ENCODE results near the gene GPNMB.
"Not testable (repeated sequence)": the region's sequence is repeated elsewhere in the genome, so short reads cannot be mapped to it uniquely, and the experiment has no call there.

GPNMB gene

GRCh38 chr7:23246555-23246954 lies at the start of gene GPNMB:
Gene GPNMB, plus strand, starts transcription at chr7:23246775. Its CDS starts 83 bp downstream, at chr7:23246858.
- peak within 1 kb of the TSS; percentile 33 for H3K4me3 ChIP-seq (ENCODE audit: low read depth, low read length)
- DNase-seq (ENCODE audit: low read depth) = peak; percentile 80

DNA sequence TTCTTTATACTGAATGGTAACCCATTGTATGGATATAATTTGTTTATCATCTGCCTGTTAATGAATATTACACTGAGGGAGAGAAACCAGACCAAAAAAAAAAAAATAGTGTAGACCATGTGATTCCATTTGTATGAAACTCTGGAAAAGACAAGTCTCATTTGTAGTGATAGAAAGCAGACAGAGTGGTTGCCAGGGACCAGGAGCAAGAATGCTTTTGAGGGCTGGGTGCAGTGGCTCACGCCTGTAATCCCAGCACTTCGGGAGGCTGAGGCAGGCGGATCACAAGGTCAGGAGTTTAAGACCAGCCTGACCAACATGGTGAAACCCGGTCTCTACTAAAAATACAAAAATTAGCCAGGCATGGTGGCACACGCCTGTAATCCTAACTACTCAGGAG lies 48.8 kb upstream of the GPNMB start:
- DNase-seq (ENCODE audit: low read depth); H3K4me3 ChIP-seq (ENCODE audit: low read depth, low read length): not testable (repeated sequence)

- DNase-seq (ENCODE audit: low read depth) = no peak
- no peak overlapping the region for H3K4me3 ChIP-seq (ENCODE audit: low read depth, low read length)
These were observed 46.2 kb upstream of the GPNMB start for GRCh38 chr7:23200331-23200730.

DNA sequence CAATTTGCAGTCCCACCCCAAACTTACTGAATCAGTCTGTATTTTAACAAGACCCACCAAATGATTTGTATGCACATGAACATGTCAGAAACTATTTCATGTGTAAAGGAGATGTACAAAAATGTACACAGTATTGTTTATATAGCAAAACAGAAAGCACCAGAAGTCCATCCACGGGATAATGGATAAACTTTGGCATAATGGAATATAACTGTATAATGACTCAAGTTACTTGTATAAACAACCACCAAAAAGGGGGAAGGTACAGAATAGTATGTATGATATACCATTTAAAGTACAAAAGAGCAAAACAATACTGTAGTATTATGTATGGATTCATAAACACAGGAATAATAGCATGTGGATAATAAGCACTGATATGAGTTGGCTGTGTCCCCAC lies 42.3 kb upstream of the GPNMB start:
- H3K4me3 ChIP-seq (ENCODE audit: low read depth, low read length) = no peak overlapping the region
- no peak for DNase-seq (ENCODE audit: low read depth)

GRCh38 chr7:23205577-23205908 lies 41.0 kb upstream of the GPNMB start:
- DNase-seq (ENCODE audit: low read depth) = no peak
- no peak overlapping the region for H3K4me3 ChIP-seq (ENCODE audit: low read depth, low read length)

- DNase-seq (ENCODE audit: low read depth) = no peak
These were observed 40.4 kb upstream of the GPNMB start for GRCh38 chr7:23205909-23206767.

DNA sequence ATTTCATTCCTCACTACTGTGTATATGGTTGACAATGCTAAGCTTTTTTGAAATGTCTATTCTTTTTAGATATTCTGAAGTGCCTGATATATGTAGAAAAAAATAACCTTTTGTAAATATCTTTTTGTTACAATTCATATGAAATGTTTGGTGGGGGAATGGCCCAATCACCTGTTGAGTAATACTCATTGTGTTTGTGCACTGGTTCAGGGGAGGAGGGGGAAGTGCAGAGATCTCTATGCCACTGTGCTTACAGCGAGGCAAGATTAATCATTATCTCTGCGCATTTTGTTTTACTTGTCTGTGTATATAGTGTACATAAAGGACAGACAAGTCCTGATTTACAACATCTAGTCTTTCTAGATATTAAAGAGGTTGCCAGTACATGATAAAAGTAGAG lies 39.6 kb upstream of the GPNMB start:
- DNase-seq (ENCODE audit: low read depth) = no peak
- no peak overlapping the region for H3K4me3 ChIP-seq (ENCODE audit: low read depth, low read length)

More at GRCh38 chr7:23205909-23206767, 40.4 kb upstream of the GPNMB start:
- peak overlapping the region; percentile 20 for H3K4me3 ChIP-seq (ENCODE audit: low read depth, low read length)

DNA sequence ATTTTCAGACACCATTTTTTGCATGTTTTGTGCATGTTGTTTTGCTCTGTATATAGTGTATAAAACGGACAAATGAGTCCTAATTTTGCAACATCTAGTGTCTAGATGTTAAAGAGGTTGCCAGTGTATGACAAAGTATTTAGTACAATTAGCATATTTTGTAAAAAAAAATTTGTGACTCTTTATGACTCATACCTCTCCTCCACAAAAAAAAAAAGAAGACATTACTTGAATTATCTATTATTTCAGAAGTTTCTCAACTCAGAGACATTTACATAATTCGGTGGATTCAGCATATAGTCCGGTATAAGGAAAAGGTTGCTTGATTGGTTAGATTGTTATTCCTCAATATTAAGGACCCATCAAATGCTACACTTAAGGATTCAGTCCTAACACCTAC lies 38.7 kb upstream of the GPNMB start:
- H3K4me3 ChIP-seq (ENCODE audit: low read depth, low read length) = no peak overlapping the region
- no peak for DNase-seq (ENCODE audit: low read depth)

DNA sequence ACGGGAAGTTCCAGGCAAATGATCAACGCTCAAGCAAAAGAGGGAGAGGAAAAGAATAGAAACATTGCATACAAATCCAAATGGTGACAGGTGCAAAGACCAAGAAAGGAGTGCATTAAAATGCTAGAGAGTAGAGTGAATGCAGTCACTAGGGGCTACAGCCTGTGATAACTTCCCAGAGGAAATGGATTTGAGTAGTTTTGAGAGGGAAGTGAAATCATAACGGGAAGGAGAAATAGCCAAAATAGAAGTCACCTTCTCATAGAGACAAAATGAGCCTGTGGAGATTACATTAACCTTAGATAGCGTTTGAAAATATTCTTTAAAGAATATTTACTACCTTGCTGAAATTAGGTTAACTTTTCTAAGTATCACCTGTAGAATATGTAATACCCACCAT lies 38.3 kb upstream of the GPNMB start:
- no peak overlapping the region for H3K4me3 ChIP-seq (ENCODE audit: low read depth, low read length)
- DNase-seq (ENCODE audit: low read depth) = no peak

DNA sequence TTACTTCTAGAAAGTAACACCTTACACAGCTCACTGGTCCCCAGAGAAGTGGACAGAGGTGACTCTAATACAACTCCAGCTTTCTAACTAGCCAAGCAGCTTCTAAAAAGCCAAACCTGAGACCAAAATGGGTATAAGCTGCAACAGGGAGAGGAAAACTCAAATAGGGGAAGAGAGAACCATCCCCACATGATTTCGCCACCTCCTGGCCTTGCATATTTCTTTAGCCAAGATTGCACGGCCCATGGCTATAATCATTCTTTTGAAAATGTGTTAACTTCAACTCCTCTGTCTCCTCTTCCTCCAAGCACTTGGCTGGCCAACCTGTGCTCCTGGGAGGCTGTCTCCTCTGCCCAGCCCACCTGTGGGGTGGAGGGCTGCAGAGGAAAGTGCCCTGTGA lies 36.1 kb upstream of the GPNMB start:
- no peak overlapping the region for H3K4me3 ChIP-seq (ENCODE audit: low read depth, low read length)
- DNase-seq (ENCODE audit: low read depth) = no peak

- H3K4me3 ChIP-seq (ENCODE audit: low read depth, low read length) = no peak overlapping the region
These were observed 35.0 kb upstream of the GPNMB start for GRCh38 chr7:23211589-23211988.

GRCh38 chr7:23212395-23212794 lies 34.2 kb upstream of the GPNMB start:
- H3K4me3 ChIP-seq (ENCODE audit: low read depth, low read length) = no peak overlapping the region
- DNase-seq (ENCODE audit: low read depth) = no peak

More at GRCh38 chr7:23211589-23211988, 35.0 kb upstream of the GPNMB start:
- DNase-seq (ENCODE audit: low read depth) = no peak

DNA sequence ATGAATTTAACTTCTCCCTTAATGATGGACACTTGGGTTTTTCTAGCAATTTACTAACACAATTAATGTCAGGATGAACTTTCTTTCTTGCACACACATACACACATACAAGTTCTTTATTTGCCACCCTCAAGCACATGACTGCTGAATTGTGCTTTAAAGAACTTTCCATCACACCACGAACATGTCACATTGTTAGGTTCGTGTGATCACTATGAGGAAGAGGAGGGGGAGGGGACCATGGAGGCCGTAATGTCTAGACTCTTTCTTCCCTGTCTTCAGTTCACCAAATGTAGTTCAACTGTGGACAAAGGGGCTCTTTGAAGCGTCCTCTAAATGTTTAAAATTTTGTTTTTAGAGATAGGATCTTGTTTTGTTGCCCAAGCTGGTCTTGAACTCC lies 33.7 kb upstream of the GPNMB start:
- H3K4me3 ChIP-seq (ENCODE audit: low read depth, low read length) = no peak overlapping the region
- no peak for DNase-seq (ENCODE audit: low read depth)

- no peak for DNase-seq (ENCODE audit: low read depth)
- H3K4me3 ChIP-seq (ENCODE audit: low read depth, low read length) = no peak overlapping the region
These were observed 32.8 kb upstream of the GPNMB start for GRCh38 chr7:23213755-23214154.

- no peak for DNase-seq (ENCODE audit: low read depth)
These were observed 32.2 kb upstream of the GPNMB start for GRCh38 chr7:23214423-23214822.

GRCh38 chr7:23214938-23215337 lies 31.6 kb upstream of the GPNMB start:
- no peak overlapping the region for H3K4me3 ChIP-seq (ENCODE audit: low read depth, low read length)
- no peak for DNase-seq (ENCODE audit: low read depth)

More at GRCh38 chr7:23214423-23214822, 32.2 kb upstream of the GPNMB start:
- no peak overlapping the region for H3K4me3 ChIP-seq (ENCODE audit: low read depth, low read length)

GRCh38 chr7:23216021-23216420 lies 30.6 kb upstream of the GPNMB start:
- no peak for DNase-seq (ENCODE audit: low read depth)

DNA sequence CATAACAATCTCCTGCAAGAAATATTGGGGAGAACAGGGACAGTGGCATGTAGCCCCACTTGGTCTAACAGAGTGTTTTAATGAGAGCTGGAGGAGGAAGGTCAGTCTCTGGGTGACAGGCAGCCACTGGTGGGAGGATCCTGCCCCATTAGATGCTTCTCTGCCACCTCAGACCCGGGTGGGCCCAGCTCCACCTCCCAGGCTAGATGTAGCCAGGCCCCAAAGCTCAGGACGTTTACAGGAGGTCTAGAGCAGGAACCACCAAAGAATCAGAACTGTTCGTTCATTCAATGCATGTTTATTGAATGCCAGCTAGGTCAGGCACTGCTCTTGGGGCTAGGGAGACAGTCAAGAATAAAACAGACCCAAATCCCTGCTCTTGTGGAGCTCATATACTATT lies 28.4 kb upstream of the GPNMB start:
- DNase-seq (ENCODE audit: low read depth) = no peak
- no peak overlapping the region for H3K4me3 ChIP-seq (ENCODE audit: low read depth, low read length)

More at GRCh38 chr7:23216021-23216420, 30.6 kb upstream of the GPNMB start:
- no peak overlapping the region for H3K4me3 ChIP-seq (ENCODE audit: low read depth, low read length)

DNA sequence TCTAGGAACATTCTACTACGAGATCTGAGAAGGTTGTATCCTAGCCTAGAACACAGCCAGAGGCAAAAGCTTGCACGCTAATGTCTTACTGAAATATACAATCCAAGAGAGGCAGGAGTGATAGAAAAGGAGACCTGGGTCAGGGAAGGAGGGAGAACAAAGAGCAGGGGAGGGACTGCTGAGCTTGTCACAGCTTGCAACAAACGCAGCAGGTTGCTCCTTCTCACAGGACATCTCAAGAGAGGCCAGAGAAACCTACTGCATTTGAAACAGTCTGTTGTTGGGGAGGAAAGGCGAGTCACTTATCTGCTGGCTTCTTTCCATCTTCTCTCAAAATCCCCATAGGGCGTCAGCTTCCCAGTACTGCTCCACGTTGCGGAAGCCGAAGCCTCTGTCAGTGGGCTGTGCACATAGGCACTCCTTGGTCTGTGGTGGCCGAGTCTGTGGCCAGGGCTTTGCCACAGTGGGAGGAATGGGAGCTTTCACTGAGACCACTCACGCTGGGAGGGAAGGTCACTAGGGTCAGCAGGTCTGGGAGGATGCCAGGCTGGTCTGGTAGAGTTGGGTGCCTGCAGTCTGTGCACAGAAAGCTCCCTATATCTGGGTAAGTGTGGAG lies 25.8 kb upstream of the GPNMB start:
- DNase-seq (ENCODE audit: low read depth) = no peak
- no peak overlapping the region for H3K4me3 ChIP-seq (ENCODE audit: low read depth, low read length)

- no peak for DNase-seq (ENCODE audit: low read depth)
- H3K4me3 ChIP-seq (ENCODE audit: low read depth, low read length) = no peak overlapping the region
These were observed 24.0 kb upstream of the GPNMB start for GRCh38 chr7:23222439-23223030.

- not testable (repeated sequence) for DNase-seq (ENCODE audit: low read depth); H3K4me3 ChIP-seq (ENCODE audit: low read depth, low read length)
These were observed 22.2 kb upstream of the GPNMB start for GRCh38 chr7:23224364-23224763.
